SU-DHL-6 (cell line): ENCODE results near the gene NPHP4.

ENCODE experiments used
- H2AFZ ChIP-seq: fragments of 200-600 bp; sonication (generic); 2 replicates; pipeline ENCODE4 v1.6.1; 2014; ENCODE audit warnings: low read depth, mild to moderate bottlenecking, moderate library complexity, mixed read lengths, antibody characterized with exemption, low read length; ENCODE audit not compliant: severe bottlenecking
- H3F3A ChIP-seq: fragments of 200-600 bp; shearing (Covaris generic); 2 replicates; pipeline ENCODE4 v1.6.0; 2016; ENCODE audit warnings: antibody characterized with exemption, mild to moderate bottlenecking; ENCODE audit not compliant: insufficient read depth
- H3K27ac ChIP-seq: fragments of 200-600 bp; sonication (generic); 2 replicates; pipeline ENCODE4 v1.5.1; 2016; ENCODE audit warnings: low read depth, mild to moderate bottlenecking, low read length, moderate library complexity, mixed read lengths
- H3K27me3 ChIP-seq: fragments of 200-600 bp; sonication (generic), shearing (Covaris generic); 2 replicates; pipeline ENCODE4 v1.6.0; 2014; ENCODE audit warnings: mild to moderate bottlenecking, low read length
- H3K36me3 ChIP-seq: fragments of 200-600 bp; sonication (generic); 2 replicates; pipeline ENCODE4 v1.6.1; 2014; ENCODE audit warnings: mild to moderate bottlenecking, low read length, mixed read lengths
- H3K4me2 ChIP-seq: fragments of 300-600, 200-600 bp; shearing (Covaris generic), sonication (generic); 2 replicates; pipeline ENCODE4 v1.6.0; 2014; ENCODE audit warnings: low read length, low read depth, mild to moderate bottlenecking; ENCODE audit not compliant: poor library complexity, severe bottlenecking
- H3K4me3 ChIP-seq: fragments of 200-600 bp; sonication (generic); 2 replicates; pipeline ENCODE4 v1.5.1; 2014; ENCODE audit warnings: antibody characterized with exemption, low read length, mild to moderate bottlenecking, mixed read lengths; ENCODE audit not compliant: insufficient read depth, poor library complexity, severe bottlenecking
- H3K79me2 ChIP-seq: fragments of 200-600 bp; sonication (generic); 2 replicates; pipeline ENCODE4 v1.6.1; 2014; ENCODE audit warnings: mild to moderate bottlenecking, low read length, moderate library complexity; ENCODE audit not compliant: insufficient read depth
- H3K9ac ChIP-seq: fragments of 200-600 bp; sonication (generic); 2 replicates; pipeline ENCODE4 v1.7.0; 2014; ENCODE audit warnings: mild to moderate bottlenecking, low read length
- H3K9me2 ChIP-seq: fragments of 200-600 bp; sonication (generic); replicated peaks from 2 replicates; pipeline ENCODE4 v1.6.1; 2014; ENCODE audit warnings: low read length; ENCODE audit not compliant: insufficient read depth
- H3K9me3 ChIP-seq: fragments of 200-600 bp; sonication (generic); 2 replicates; pipeline ENCODE4 v1.6.1; 2014; ENCODE audit warnings: low read length, mixed read lengths; ENCODE audit not compliant: insufficient read depth
- H4K20me1 ChIP-seq: fragments of 200-600 bp; sonication (generic); 2 replicates; pipeline ENCODE4 v1.6.1; 2014; ENCODE audit warnings: low read depth, mild to moderate bottlenecking, antibody characterized with exemption, low read length, moderate library complexity, mixed read lengths
- CTCF ChIP-seq: fragments of 200-600 bp; sonication (generic); IDR thresholded peaks from one replicate; pipeline ENCODE4 v1.5.1; 2017; ENCODE audit warnings: antibody characterized with exemption, mild to moderate bottlenecking, low read length, moderate library complexity; ENCODE audit not compliant: insufficient read depth, poor library complexity, severe bottlenecking
- EZH2phosphoT487 ChIP-seq: fragments of 200-600 bp; sonication (generic), shearing (Covaris generic); conservative IDR thresholded peaks from 2 replicates; pipeline ENCODE4 v1.6.1; 2018; ENCODE audit warnings: mild to moderate bottlenecking, antibody characterized with exemption, low read length, moderate library complexity, mixed read lengths

Gene NPHP4

GRCh38 chr1:6035719-6036118, 43.5 kb upstream of the NPHP4 start:
- Histone ChIP-seq H3K9me3 (no peaks in the 10 kb centered on the region), H3K4me2 (no peak overlapping the region), H2AFZ (no peak overlapping the region), H3K27me3 (no peaks in the 10 kb centered on the region), H3F3A (no peaks in the 10 kb centered on the region), H3K79me2 (peaks cover 39% of the 10 kb centered on the region), H3K36me3 (no peaks in the 10 kb centered on the region), H3K9ac (no peak overlapping the region), H4K20me1 (no peaks in the 10 kb centered on the region; the same call in 1 of the 2 replicates), H3K9me2 (no peaks in the 10 kb centered on the region), H3K4me3 (no peak overlapping the region), H3K27ac (no peak overlapping the region)
- TF ChIP-seq CTCF, result no peak
- no peak for TF ChIP-seq EZH2phosphoT487

GRCh38 chr1:6035303-6035702, 43.1 kb upstream of the NPHP4 start:
- no peaks in the 10 kb centered on the region for H3F3A ChIP-seq
- no peaks in the 10 kb centered on the region for H3K9me3 ChIP-seq
- no peaks in the 10 kb centered on the region for H3K36me3 ChIP-seq
- no peaks in the 10 kb centered on the region; the same call in 1 of the 2 replicates for H4K20me1 ChIP-seq
- no peak for TF ChIP-seq CTCF
- TF ChIP-seq EZH2phosphoT487, result no peak
- no peak overlapping the region for H3K9ac ChIP-seq
- no peak overlapping the region for H3K27ac ChIP-seq
- H3K4me2 ChIP-seq, result no peak overlapping the region
- peaks cover 43% of the 10 kb centered on the region for H3K79me2 ChIP-seq
- no peaks in the 10 kb centered on the region for H3K27me3 ChIP-seq
- H2AFZ ChIP-seq, result no peak overlapping the region
- H3K9me2 ChIP-seq, result no peaks in the 10 kb centered on the region
- no peak overlapping the region for H3K4me3 ChIP-seq

- Histone ChIP-seq H3K79me2 (peaks cover 49% of the 10 kb centered on the region), H3K4me3 (no peak overlapping the region), H4K20me1 (no peaks in the 10 kb centered on the region; the same call in 1 of the 2 replicates), H3K9me3 (no peaks in the 10 kb centered on the region), H3F3A (no peaks in the 10 kb centered on the region), H3K27ac (no peak overlapping the region), H2AFZ (no peak overlapping the region), H3K36me3 (no peaks in the 10 kb centered on the region), H3K9ac (no peak overlapping the region), H3K9me2 (no peaks in the 10 kb centered on the region), H3K27me3 (no peaks in the 10 kb centered on the region), H3K4me2 (no peak overlapping the region)
- TF ChIP-seq EZH2phosphoT487 (no peak), CTCF (no peak)
Observed at GRCh38 chr1:6034750-6035096, 42.5 kb upstream of the NPHP4 start.
